ENCODE data around the gene SMIM35. TPM values are rescaled to one million over a fixed set of nuclear protein-coding genes. Genes with fewer than 3 reads are reported as not detected.
"Not testable (repeated sequence)": the region's sequence is repeated elsewhere in the genome, so short reads cannot be mapped to it uniquely, and the experiment has no call there.

The SMIM35 gene
- total RNA-seq, 1 donor = not detected

DNA sequence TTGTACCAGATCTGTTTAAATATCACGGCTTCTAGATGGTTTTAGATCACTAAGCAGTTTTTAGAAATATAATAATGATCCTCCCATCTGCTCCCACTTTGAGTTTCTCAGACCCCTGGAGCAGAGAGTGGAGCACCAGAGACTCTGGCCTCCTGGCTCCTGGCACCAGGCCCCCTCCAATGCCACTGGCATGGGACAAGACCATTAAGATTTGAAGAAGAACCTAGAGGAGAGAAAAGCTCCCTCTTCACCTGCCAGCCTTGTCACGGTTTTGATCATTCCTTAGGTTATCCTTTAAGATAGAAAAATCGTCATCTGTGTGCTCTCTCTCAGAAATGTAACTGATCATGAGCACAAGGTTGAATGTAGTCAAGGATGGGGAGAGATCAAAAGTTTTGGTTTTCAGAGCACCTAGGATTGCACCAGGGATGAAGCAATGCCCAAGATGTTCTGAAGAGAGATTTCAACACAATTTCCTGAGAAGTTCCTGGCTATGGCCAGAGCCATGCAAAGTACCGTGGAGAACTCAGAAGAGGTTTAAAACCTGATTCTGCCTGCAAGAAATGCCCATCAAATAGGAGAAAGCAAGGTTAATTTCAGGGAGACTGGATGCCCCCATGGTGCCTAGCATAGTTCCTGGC lies 78.4 kb downstream of the SMIM35 start:
- Histone ChIP-seq H3K4me2 (ENCODE audit: insufficient read depth, low read length) (no peak overlapping the region), H3K79me2 (ENCODE audit: insufficient read depth, low read length) (no peaks in the 10 kb centered on the region), H3K27me3 (ENCODE audit: insufficient read depth, low read length) (peaks cover 3% of the 10 kb centered on the region), H3K9me3 (ENCODE audit: low read depth, low read length) (no peaks in the 10 kb centered on the region), H3K27ac (ENCODE audit: low read depth, low read length) (no peak overlapping the region), H3K4me3 (ENCODE audit: insufficient read depth, low read length) (no peak overlapping the region), H3K4me1 (ENCODE audit: insufficient read depth, low read length) (no peaks in the 10 kb centered on the region), H3K36me3 (ENCODE audit: insufficient read depth, low read length) (no peaks in the 10 kb centered on the region), H2AFZ (ENCODE audit: low read length) (no peak overlapping the region), H4K20me1 (ENCODE audit: insufficient read depth, low read length) (no peaks in the 10 kb centered on the region)
- no peak for DNase-seq (ENCODE audit: insufficient read length, low spot score, missing footprints)
- TF ChIP-seq, protein P1, sequence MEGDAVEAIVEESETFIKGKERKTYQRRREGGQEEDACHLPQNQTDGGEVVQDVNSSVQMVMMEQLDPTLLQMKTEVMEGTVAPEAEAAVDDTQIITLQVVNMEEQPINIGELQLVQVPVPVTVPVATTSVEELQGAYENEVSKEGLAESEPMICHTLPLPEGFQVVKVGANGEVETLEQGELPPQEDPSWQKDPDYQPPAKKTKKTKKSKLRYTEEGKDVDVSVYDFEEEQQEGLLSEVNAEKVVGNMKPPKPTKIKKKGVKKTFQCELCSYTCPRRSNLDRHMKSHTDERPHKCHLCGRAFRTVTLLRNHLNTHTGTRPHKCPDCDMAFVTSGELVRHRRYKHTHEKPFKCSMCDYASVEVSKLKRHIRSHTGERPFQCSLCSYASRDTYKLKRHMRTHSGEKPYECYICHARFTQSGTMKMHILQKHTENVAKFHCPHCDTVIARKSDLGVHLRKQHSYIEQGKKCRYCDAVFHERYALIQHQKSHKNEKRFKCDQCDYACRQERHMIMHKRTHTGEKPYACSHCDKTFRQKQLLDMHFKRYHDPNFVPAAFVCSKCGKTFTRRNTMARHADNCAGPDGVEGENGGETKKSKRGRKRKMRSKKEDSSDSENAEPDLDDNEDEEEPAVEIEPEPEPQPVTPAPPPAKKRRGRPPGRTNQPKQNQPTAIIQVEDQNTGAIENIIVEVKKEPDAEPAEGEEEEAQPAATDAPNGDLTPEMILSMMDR (IDR thresholded peaks at IDR 0.05; ENCODE audit: extremely low read depth, low read depth, low read length) = no peak

DNA sequence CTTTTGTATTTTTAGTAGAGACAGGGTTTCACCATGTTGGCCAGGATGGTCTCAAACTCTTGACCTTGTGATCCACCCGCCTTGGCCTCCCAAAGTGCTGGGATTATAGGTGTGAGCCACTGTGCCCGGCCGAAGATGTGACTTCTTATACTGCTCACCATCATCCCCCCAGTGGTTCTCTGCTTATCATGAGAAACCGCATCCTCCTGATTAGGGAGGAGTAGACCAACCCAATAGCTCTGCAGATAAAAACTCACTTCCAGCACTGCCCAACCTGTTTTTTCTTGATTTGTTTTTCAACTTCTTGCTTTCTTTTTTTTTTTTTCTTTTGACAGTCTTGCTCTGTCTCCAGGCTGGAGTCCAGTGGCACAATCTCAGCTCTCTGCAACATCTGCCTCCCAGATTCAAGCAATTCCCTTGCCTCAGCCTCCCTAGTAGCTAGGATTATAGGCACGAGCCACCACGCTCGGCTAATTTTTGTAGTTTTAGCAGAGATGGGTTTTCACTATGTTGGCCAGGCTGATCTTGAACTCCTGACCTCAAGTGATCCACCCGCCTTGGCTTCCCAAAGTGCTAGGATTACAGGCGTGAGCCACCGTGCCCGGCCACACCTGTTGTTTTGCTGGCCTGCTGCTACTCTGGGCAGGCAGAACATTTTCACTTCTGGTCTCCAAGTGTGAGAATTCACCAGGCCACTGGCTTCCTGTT lies 79.0 kb downstream of the SMIM35 start:
- H3K4me3 ChIP-seq (ENCODE audit: insufficient read depth, low read length); H3K27ac ChIP-seq (ENCODE audit: low read depth, low read length); H3K79me2 ChIP-seq (ENCODE audit: insufficient read depth, low read length); H3K36me3 ChIP-seq (ENCODE audit: insufficient read depth, low read length); H3K4me2 ChIP-seq (ENCODE audit: insufficient read depth, low read length); H4K20me1 ChIP-seq (ENCODE audit: insufficient read depth, low read length); H2AFZ ChIP-seq (ENCODE audit: low read length); H3K4me1 ChIP-seq (ENCODE audit: insufficient read depth, low read length); H3K9me3 ChIP-seq (ENCODE audit: low read depth, low read length); DNase-seq (ENCODE audit: insufficient read length, low spot score, missing footprints); H3K27me3 ChIP-seq (ENCODE audit: insufficient read depth, low read length): not testable (repeated sequence)

DNA sequence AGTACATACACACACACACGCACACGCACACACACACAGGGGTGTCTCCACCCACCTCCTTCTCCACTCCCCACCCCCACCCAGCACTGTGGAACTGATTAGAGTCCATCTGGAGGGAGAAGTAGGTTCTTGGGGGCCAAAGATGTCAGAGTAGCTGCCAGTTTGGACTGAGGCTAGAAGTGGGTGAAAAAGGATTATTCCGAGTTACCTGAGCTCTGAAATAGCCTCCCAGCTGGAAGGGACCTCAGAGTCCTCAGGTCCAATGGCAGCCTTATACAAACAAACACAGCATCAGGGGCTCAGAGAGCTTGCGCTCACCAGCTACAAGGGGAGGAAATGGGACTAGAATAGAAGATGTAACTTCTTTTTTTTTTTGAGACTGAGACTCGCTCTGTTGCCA lies 79.7 kb downstream of the SMIM35 start:
- H3K36me3 ChIP-seq (ENCODE audit: insufficient read depth, low read length) = no peaks in the 10 kb centered on the region
- H4K20me1 ChIP-seq (ENCODE audit: insufficient read depth, low read length) = no peaks in the 10 kb centered on the region
- TF ChIP-seq, protein P1 (IDR thresholded peaks at IDR 0.05; ENCODE audit: extremely low read depth, low read depth, low read length) = no peak

DNA sequence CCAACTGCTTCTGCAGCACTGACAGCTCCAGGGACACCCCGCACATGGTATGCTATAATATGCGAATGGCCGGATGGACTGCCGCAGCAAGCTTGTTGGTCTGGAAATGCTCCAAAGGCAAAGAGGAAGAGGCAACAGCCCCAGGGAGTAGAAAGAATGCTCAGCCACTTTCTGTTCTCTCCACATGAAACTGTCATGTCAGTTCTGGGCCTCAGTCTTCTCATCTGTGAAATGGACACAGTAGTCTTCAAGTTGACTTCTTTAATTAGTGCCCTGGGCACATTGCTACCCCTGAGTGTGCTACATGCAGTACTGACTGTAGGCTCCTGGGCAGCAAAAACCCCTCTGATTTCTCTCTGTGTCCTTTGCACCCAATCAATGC lies 80.6 kb downstream of the SMIM35 start:
- Histone ChIP-seq H3K79me2 (ENCODE audit: insufficient read depth, low read length) (no peaks in the 10 kb centered on the region), H4K20me1 (ENCODE audit: insufficient read depth, low read length) (no peaks in the 10 kb centered on the region), H3K4me2 (ENCODE audit: insufficient read depth, low read length) (no peak overlapping the region), H3K4me1 (ENCODE audit: insufficient read depth, low read length) (no peaks in the 10 kb centered on the region), H3K27ac (ENCODE audit: low read depth, low read length) (no peak overlapping the region), H2AFZ (ENCODE audit: low read length) (no peak overlapping the region), H3K4me3 (ENCODE audit: insufficient read depth, low read length) (no peak overlapping the region), H3K36me3 (ENCODE audit: insufficient read depth, low read length) (no peaks in the 10 kb centered on the region), H3K9me3 (ENCODE audit: low read depth, low read length) (no peaks in the 10 kb centered on the region), H3K27me3 (ENCODE audit: insufficient read depth, low read length) (peaks cover 3% of the 10 kb centered on the region)
- DNase-seq (ENCODE audit: insufficient read length, low spot score, missing footprints) = no peak
- TF ChIP-seq, protein P1 (IDR thresholded peaks at IDR 0.05; ENCODE audit: extremely low read depth, low read depth, low read length) = no peak

More for the DNA sequence above, 79.7 kb downstream of the SMIM35 start:
- H3K27me3 ChIP-seq (ENCODE audit: insufficient read depth, low read length) = peaks cover 3% of the 10 kb centered on the region
- H3K79me2 ChIP-seq (ENCODE audit: insufficient read depth, low read length) = no peaks in the 10 kb centered on the region
- H2AFZ ChIP-seq (ENCODE audit: low read length) = no peak overlapping the region
- no peak overlapping the region for H3K4me3 ChIP-seq (ENCODE audit: insufficient read depth, low read length)
- no peak overlapping the region for H3K27ac ChIP-seq (ENCODE audit: low read depth, low read length)
- H3K4me2 ChIP-seq (ENCODE audit: insufficient read depth, low read length) = no peak overlapping the region
- no peak for DNase-seq (ENCODE audit: insufficient read length, low spot score, missing footprints)
- H3K9me3 ChIP-seq (ENCODE audit: low read depth, low read length) = no peaks in the 10 kb centered on the region
- no peaks in the 10 kb centered on the region for H3K4me1 ChIP-seq (ENCODE audit: insufficient read depth, low read length)
